ENCODE results near the gene IFI44L. TPM values are rescaled to one million over a fixed set of nuclear protein-coding genes. Genes with fewer than 3 reads are reported as not detected.

Gene IFI44L
- total RNA-seq, 1 experiment from 2014 or later, result not detected

DNA sequence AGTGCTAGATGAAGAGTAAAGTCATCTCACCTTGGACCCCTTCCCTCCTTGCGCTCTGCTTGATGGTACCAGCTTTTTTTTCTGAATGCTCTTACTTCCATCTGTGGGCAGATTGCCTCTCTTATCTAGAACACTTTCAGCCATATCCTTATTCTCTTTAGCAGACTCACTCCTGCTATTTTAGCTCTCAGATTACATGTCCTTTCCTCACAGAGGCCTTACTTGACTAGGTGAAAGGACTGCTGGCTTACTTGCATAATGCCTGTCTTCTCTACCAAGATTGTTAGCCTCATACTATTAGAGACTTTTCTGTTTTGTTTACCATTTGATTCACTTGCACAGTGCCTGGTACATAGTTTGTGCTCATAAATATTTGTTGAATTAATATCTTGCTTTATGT lies 38.7 kb downstream of the IFI44L start:
- Mint-ChIP-seq H3K36me3 (ENCODE audit: insufficient read depth, unreplicated experiment) (no peaks in the 10 kb centered on the region), H3K27me3 (ENCODE audit: insufficient read depth, unreplicated experiment) (peaks cover 8% of the 10 kb centered on the region), H3K9me3 (ENCODE audit: unreplicated experiment) (no peaks in the 10 kb centered on the region), H3K4me3 (ENCODE audit: unreplicated experiment) (no peak overlapping the region), H3K4me1 (ENCODE audit: low read depth, unreplicated experiment) (no peaks in the 10 kb centered on the region), H3K27ac (ENCODE audit: unreplicated experiment) (no peak overlapping the region)
- no peak for DNase-seq
- ChIA-PET POLR2A (no interaction called here), CTCF (no interaction called here)
- Histone ChIP-seq H3K36me3 (ENCODE audit: control insufficient read depth, insufficient read depth, low read length) (no peaks in the 10 kb centered on the region), H3K4me3 (ENCODE audit: low read depth, low read length) (no peak overlapping the region), H3K4me1 (no peaks in the 10 kb centered on the region), H3K27me3 (replicated peaks; ENCODE audit: control insufficient read depth, insufficient read depth, low read length) (no peaks in the 10 kb centered on the region), H3K9me3 (no peaks in the 10 kb centered on the region)
- BruUV-seq (replicated peaks), result no TSS peak
- intact Hi-C loops (cut with micrococcal nuclease; ENCODE audit: unreplicated experiment), result no loop called here
- TF ChIP-seq, protein P1, sequence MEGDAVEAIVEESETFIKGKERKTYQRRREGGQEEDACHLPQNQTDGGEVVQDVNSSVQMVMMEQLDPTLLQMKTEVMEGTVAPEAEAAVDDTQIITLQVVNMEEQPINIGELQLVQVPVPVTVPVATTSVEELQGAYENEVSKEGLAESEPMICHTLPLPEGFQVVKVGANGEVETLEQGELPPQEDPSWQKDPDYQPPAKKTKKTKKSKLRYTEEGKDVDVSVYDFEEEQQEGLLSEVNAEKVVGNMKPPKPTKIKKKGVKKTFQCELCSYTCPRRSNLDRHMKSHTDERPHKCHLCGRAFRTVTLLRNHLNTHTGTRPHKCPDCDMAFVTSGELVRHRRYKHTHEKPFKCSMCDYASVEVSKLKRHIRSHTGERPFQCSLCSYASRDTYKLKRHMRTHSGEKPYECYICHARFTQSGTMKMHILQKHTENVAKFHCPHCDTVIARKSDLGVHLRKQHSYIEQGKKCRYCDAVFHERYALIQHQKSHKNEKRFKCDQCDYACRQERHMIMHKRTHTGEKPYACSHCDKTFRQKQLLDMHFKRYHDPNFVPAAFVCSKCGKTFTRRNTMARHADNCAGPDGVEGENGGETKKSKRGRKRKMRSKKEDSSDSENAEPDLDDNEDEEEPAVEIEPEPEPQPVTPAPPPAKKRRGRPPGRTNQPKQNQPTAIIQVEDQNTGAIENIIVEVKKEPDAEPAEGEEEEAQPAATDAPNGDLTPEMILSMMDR (IDR thresholded peaks at IDR 0.05; ENCODE audit: insufficient read depth in 1 of 2, low read depth in 1 of 2, low read length in 1 of 2, severe bottlenecking in 1 of 2, unreplicated experiment in 1 of 2), result no peak

- no peaks in the 10 kb centered on the region for H3K36me3 Mint-ChIP-seq (ENCODE audit: insufficient read depth, unreplicated experiment)
- no peak overlapping the region for H3K4me3 ChIP-seq (ENCODE audit: low read depth, low read length)
- BruUV-seq (replicated peaks), result no TSS peak
- H3K27me3 ChIP-seq (replicated peaks; ENCODE audit: control insufficient read depth, insufficient read depth, low read length), result no peaks in the 10 kb centered on the region
- intact Hi-C loops (cut with micrococcal nuclease; ENCODE audit: unreplicated experiment), result no loop called here
- H3K9me3 Mint-ChIP-seq (ENCODE audit: unreplicated experiment), result no peaks in the 10 kb centered on the region
- H3K9me3 ChIP-seq, result no peaks in the 10 kb centered on the region
- ChIA-PET POLR2A (no interaction called here), CTCF (no interaction called here)
- H3K36me3 ChIP-seq (ENCODE audit: control insufficient read depth, insufficient read depth, low read length), result no peaks in the 10 kb centered on the region
- TF ChIP-seq, protein P1 (IDR thresholded peaks at IDR 0.05; ENCODE audit: insufficient read depth in 1 of 2, low read depth in 1 of 2, low read length in 1 of 2, severe bottlenecking in 1 of 2, unreplicated experiment in 1 of 2), result no peak
- H3K4me1 ChIP-seq, result no peaks in the 10 kb centered on the region
- H3K4me3 Mint-ChIP-seq (ENCODE audit: unreplicated experiment), result no peak overlapping the region
- no peaks in the 10 kb centered on the region for H3K4me1 Mint-ChIP-seq (ENCODE audit: low read depth, unreplicated experiment)
- H3K27me3 Mint-ChIP-seq (ENCODE audit: insufficient read depth, unreplicated experiment), result peaks cover 11% of the 10 kb centered on the region
- DNase-seq, result no peak
- H3K27ac Mint-ChIP-seq (ENCODE audit: unreplicated experiment), result no peak overlapping the region
Observed at GRCh38 chr1:78663923-78664322, 43.7 kb downstream of the IFI44L start.

DNA sequence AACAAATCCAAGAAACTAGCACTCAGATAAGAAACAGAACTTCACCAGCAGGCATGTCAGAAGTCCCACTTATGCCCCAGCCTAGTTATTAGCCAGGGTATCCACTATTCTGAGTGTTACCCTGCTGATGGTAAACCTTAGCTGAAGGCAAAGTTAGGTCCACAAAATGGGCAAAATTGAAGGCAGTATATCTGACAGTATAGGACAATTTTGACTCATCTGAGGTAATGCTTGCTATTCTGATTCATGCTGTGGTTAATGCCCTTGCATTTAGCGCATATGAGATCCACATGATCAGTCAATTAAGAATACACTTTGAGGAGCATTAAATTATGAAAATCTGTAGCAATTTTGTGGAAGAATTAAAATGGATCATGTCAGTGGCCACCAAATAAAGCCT lies 44.5 kb downstream of the IFI44L start:
- Mint-ChIP-seq H3K4me1 (ENCODE audit: low read depth, unreplicated experiment) (no peaks in the 10 kb centered on the region), H3K9me3 (ENCODE audit: unreplicated experiment) (no peaks in the 10 kb centered on the region), H3K36me3 (ENCODE audit: insufficient read depth, unreplicated experiment) (no peaks in the 10 kb centered on the region), H3K27me3 (ENCODE audit: insufficient read depth, unreplicated experiment) (peaks cover 11% of the 10 kb centered on the region), H3K27ac (ENCODE audit: unreplicated experiment) (no peak overlapping the region), H3K4me3 (ENCODE audit: unreplicated experiment) (no peak overlapping the region)
- Histone ChIP-seq H3K9me3 (no peaks in the 10 kb centered on the region), H3K4me1 (no peaks in the 10 kb centered on the region), H3K27me3 (replicated peaks; ENCODE audit: control insufficient read depth, insufficient read depth, low read length) (no peaks in the 10 kb centered on the region), H3K4me3 (ENCODE audit: low read depth, low read length) (no peak overlapping the region), H3K36me3 (ENCODE audit: control insufficient read depth, insufficient read depth, low read length) (no peaks in the 10 kb centered on the region)
- intact Hi-C loops (cut with micrococcal nuclease; ENCODE audit: unreplicated experiment), result no loop called here
- DNase-seq, result no peak
- CTCF ChIA-PET, result no interaction called here
- POLR2A ChIA-PET, result no interaction called here
- TF ChIP-seq, protein P1 (IDR thresholded peaks at IDR 0.05; ENCODE audit: insufficient read depth in 1 of 2, low read depth in 1 of 2, low read length in 1 of 2, severe bottlenecking in 1 of 2, unreplicated experiment in 1 of 2), result no peak
- BruUV-seq (replicated peaks), result no TSS peak

Data from Caco-2 (cell line).